NOMO-1 treated with dmso at 0.1 percent for 144 hours (cell line): ENCODE data around the gene AIP.
"Not testable (repeated sequence)": the region's sequence is repeated elsewhere in the genome, so short reads cannot be mapped to it uniquely, and the experiment has no call there.

Experiments
- DNase-seq: peaks from one replicate; lab custom pipeline; 2025; ENCODE audit not compliant: unreplicated experiment; lab: John Stamatoyannopoulos, UW

The AIP gene

GRCh38 chr11:67505605-67506396 is 23.0 kb downstream of the AIP start:
- DNase-seq: peak; percentile 90

DNA sequence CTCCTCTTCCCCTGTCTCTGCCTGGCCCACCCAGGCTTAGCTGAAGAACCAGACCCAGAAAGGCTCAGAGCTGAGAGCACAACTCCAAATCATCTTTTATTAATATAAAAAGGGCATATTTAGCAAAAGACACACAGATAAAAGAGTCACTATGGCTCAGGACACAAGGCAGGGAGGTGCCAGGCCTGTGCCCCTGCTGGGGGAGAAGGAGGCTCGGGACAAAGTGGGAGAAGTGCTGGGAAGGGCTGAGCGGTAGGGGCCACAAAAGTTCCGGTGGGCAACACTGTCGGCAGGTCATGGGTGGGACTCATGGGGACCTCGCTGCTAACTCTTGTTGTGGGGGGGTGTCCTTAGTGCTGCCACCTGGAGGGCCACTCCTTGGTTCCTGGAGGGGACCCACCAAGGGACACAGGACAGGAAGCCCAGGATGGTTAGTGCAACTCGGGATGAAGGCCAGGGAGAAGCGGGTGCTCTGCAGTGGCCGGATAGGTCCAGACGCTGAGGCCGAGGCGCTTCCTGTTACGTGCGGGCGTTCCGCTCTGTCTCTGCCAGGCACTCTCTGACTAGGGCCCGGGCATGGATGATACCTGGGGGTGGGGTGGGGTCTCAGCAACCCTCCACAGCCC is 23.7 kb downstream of the AIP start:
- no peak for DNase-seq

DNA sequence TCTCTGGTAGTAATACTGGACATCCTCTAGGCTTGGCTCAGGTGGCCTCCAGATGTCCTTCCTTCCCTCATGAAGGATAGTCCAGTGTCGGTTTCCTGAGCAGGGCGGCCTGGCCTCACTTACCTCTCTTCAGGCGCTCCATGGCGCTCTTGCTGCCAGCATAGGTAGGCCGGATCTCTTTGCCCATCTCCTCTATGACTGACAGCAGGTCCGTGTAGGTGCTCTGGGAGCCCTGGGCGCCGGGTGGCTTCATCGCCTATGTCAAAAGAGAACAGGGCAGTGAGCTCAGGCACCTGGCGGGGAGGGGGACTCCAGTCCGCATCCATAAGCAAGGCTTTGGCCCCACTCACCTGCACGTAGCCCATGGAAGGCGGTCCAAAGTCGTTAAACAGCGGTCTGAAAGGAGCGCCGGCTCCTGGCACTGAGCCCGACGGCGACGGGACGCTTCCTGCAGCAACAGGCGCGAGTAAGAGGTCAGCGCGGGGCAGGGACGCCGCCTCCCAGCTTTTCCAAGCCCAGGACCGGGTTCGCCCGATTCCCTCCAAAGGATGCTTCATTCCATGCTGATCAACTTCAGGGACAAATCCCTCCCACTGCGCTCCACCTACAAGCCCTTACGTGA is 24.5 kb downstream of the AIP start:
- DNase-seq: no peak

DNA sequence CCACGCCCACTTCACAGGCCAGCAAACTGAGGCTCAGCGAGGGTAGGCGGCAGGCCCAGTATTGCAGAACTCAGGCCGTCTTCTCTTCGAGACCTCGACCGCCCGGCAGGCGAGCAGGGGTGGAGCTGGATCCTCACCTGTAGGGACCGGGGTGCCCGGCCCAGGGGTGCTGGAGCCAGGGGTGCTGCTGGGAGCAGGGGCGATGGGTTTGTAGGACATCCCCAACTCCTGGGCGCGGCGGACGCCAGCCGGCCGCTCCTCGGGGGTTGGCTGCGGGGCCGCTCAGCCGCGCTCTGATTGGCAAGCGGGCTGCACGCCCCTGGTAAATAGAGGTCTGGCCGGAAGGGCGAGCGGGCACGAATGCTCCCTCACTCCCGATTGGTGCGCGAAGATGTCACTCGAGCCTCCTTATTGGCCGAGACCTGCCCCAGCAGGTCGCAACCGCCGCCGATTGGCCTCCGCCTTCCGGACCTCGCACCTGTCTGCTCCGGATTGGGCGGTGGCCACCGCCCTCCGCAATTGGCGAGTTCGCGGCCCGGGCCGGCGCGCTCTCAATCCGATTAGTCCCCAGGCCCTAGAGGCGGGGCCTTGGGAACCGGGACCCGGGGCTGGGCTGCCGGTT is 25.1 kb downstream of the AIP start, which contains the start of gene CDK2AP2:
CDK2AP2 (minus strand) TSS at position 299 of the 622 bp plus-strand sequence; CDS start at position 219, 80 bp downstream.
- DNase-seq: peak; percentile 97

DNA sequence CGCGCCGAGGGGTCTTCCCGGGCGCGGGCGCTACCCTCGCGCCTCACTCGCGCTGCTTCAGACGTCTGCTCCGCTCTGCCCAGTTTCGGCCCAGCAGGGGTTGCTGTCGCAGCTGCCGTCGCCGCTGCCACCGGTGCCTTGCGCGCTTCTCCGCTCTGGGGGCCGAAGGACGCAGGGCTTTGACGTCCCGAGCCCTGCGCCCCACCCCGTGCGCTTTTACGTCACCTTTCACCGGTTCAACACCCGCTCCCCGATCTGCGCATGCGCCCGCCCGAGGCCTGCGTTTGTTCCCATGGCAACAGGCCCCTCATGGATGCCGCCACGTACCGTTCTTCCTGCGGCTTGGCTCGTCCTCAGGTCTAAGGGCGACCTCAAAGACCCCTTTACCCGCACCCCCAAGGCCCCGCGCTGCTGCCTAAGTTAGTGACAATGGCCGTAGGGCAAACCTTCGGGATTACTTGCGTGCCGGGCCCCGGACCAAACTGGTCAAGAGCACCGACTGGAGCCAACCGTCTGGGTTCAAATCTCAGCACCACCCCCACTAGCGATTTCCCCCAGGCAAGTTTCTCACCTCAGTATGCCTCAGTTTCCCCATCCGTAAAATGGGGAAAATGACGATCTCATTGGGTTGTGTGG is 25.8 kb downstream of the AIP start:
- peak; percentile 98 for DNase-seq

GRCh38 chr11:67510023-67510345 is 27.2 kb downstream of the AIP start:
- DNase-seq: no peak

DNA sequence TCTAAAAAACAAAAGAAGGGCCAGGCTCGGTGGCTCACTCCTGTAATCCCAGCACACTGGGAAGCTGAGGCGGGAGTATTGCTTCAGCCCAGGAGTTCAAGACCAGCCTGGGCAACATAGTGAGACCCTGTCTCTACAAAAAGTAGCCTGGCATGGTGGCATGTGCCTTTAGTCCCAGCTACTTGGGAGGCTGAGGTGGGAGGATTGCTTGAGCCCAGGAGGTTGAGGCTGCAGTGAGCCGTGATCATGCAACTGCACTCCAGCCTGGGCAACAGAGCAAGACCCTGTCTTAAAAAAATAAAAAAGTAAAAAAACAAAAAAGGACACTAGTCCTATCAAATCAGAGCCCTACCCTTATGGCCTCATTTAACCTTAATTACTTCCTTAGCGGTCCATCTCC is 28.7 kb downstream of the AIP start:
- not testable (repeated sequence) for DNase-seq

DNA sequence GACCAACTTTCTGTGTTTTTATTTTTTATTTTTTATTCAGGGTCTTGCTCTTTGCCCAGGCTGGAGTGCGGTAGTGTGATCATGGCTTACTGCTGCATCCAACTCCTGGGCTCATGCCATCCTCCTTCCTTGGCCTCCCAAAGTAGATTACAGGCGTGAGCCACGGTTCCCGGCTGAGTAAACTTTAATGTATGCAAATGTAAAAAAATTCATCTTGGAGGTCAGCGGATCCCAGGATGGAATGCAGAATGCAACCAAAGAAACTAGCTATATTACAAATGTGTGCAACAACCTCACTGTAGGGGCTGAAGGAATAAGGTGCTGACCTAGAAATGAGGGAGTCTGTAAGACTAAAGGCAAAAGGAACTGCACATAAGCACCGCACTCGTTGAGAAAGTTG is 31.3 kb downstream of the AIP start:
- DNase-seq: no peak

- no peak for DNase-seq
Observed at GRCh38 chr11:67516806-67517205, 34.0 kb downstream of the AIP start.

DNA sequence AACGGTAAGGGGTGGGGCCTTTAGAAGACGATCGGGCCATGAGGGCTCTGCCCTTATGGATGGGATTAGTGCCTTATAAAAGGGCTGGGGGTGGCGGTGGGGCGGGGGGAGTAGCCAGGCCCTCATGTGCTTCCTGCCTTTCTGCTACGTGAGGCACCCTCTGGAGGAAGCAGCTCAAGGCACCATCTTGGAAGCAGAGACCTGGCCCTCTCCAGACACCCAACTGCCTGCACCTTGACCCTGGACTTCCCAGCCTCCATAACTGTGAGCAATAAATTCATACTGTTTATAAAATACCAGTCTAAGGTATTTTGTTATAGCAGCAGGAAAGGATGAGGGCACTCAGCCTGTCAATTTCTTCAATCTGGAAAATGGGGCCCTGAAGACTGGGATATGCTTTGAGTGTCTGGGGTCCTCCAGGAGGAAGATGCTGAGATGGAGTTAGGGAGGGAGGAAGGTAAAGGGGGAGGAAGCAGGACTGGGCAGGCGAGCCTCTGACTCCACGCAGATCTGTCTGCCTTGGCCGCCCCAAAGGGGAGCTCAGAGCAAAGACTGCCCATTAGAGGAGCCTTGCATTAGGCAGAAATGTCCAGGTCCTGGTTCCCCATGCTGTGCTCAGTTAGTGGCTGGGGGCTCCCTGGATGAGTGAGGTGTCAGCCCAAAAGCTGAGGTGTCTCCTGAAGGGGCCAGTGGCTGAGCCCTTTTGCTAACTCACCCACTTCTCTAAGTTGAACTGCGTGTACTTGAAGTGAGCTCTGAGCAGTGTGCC is 35.1 kb downstream of the AIP start:
- DNase-seq: no peak

- no peak for DNase-seq
Observed at GRCh38 chr11:67519726-67520125, 36.9 kb downstream of the AIP start.

DNA sequence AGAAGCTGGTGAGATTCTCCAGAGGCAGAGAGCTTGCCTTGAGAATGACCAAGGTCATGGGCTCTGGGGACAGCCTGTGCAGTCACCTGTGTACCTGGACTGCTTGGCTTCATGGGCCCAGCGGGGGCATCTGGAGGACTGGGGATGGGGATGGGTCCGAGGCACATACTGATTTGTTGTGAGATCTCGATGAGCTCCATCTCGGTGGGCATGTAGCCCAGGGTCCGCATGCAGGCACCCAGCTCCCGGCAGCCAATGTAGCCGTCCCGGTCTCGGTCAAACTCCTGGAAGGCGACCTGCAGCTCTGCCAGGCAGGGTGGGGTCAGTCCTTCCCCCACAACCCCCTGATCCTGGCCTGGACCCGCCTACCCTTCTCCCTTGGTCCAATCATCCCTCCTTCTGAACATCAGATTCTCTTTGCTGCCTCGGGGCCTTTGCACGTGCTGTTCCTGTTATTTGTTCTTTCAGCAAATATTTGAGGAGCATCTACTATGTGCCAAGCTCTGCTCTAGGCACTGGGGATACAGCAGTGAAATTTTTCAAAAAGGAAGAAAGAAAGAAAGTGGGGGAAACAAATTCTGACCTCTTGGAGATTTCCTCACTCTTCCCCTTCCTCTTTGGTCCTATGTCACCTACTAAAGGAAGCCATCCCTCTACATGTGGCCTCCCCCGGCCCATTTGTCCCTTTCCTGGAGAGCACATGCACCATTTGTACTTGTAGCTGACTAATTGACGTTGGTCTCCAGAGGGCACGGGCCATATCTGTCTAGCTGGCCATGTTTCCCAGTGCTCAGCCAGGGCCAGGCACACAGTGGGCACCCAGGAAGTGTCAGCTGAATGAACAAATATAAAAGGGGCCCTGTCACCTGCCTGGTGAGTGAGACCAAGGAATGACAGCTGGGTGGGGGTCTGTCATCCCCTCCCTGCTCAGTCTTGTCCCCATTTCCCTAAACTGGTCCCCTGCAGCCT is 38.3 kb downstream of the AIP start:
- no peak for DNase-seq

- DNase-seq: no peak
Observed at GRCh38 chr11:67521924-67522323, 39.1 kb downstream of the AIP start.

DNA sequence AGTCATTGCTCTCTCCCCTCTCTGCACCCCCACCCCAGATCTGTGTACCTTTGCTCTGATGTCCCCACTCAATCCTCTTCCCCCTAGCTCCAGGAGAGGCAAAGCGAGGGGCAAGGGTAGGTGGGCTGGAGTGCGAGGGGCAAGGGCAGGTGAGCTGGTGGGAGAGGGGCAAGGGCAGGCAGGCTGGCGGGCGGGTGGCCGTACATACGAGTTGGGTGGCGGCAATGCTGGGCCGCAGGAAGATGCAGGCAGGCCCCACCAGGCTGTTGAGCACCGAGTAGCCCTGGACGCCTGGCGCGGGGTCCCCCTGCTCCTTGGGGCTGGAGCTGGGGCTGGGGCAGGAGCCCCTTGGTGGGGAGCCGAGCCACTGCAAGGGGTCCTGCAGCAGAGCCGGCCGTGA is 39.5 kb downstream of the AIP start:
- no peak for DNase-seq

GRCh38 chr11:67522844-67523555 is 40.2 kb downstream of the AIP start, which contains the start of gene CABP2:
Gene CABP2, minus strand, starts transcription at chr11:67523446. Its CDS starts 120 bp downstream, at chr11:67523326.
- DNase-seq: no peak

GRCh38 chr11:67523556-67524479 is 41.0 kb downstream of the AIP start:
- DNase-seq: no peak

GRCh38 chr11:67524480-67524808 is 41.6 kb downstream of the AIP start:
- DNase-seq: no peak
